HCT116 (cell line): ENCODE data around the gene ELANE. TPM values are rescaled to one million over a fixed set of nuclear protein-coding genes. Genes with fewer than 3 reads are reported as not detected.

ENCODE experiments used
- ATAC-seq: fragments of 200-7000 bp; cut with Tn5 transposase; 2 replicates; pipeline ENCODE4 v1.9.1; 2020; ENCODE audit warnings: mild to moderate bottlenecking, moderate library complexity
- BruUV-seq: library from RNA; stranded (reverse); fragments of 400-500 nt; replicated peaks from 2 replicates; lab custom pipeline; 2021; lab: Mats Ljungman, UMichigan
- CTCF ChIA-PET: fragments of 300-600 bp; sonication (Branson Sonifier 250); formaldehyde crosslinking; loops from one replicate; lab custom pipeline; 2021; ENCODE audit warnings: antibody characterized with exemption; lab: Charles Lee
- POLR2A ChIA-PET: fragments of 300-600, 350-600 bp; sonication (Branson Sonifier 250); formaldehyde crosslinking; loops from one replicate; lab custom pipeline; 2021; ENCODE audit warnings: antibody characterized with exemption; lab: Charles Lee
- RAD21 ChIA-PET, 2 experiments: fragments of 300-600 bp; sonication (Branson Sonifier 250); formaldehyde crosslinking; loops; one replicate each; lab custom pipeline; 2023; ENCODE audit warnings: low total read pairs in 2 of 2; ENCODE audit not compliant: uncharacterized antibody in 2 of 2, unreplicated experiment in 2 of 2, low non-redundant PET in 1 of 2; lab: Charles Lee
- DNase-seq: peaks from one replicate; pipeline ENCODE4 v3.0.0-alpha.2; 2010; ENCODE audit warnings: low read depth, low spot score
- H2AFZ ChIP-seq: fragments of 200-600 bp; shearing (Covaris generic), sonication (generic); 2 replicates; pipeline ENCODE4 v1.6.1; 2017; ENCODE audit warnings: low read depth, mixed run types, mixed read lengths, antibody characterized with exemption, low read length; ENCODE audit not compliant: poor library complexity, severe bottlenecking
- H3K27ac ChIP-seq: 2 replicates; pipeline ENCODE4 v1.5.1; 2012; ENCODE audit warnings: low read depth, low read length
- H3K27me3 ChIP-seq: fragments of 200-600 bp; sonication (generic); 2 replicates; pipeline ENCODE4 v1.6.1; 2016; ENCODE audit warnings: mixed run types, low read length, mixed read lengths; ENCODE audit not compliant: insufficient read depth
- H3K36me3 ChIP-seq, 2 experiments: fragments of 200-500 bp in 1 of 2; fragments of 200-600 bp in 1 of 2; sonication (Bioruptor generic) in 1 of 2; sonication (generic) in 1 of 2; 2 replicates each; pipeline versions ENCODE4 v1.5.1 to v1.6.1; 2014 to 2016; ENCODE audit warnings: low read length in 2 of 2, inconsistent platforms in 1 of 2, mixed read lengths in 1 of 2, mixed run types in 1 of 2; ENCODE audit not compliant: insufficient read depth in 2 of 2, control insufficient read depth in 1 of 2
- H3K4me1 ChIP-seq, 2 experiments: fragments of 200-600 bp in 1 of 2; sonication (generic) in 1 of 2; 2 replicates each; pipeline versions ENCODE4 v1.5.1 to v1.6.1; 2012 to 2017; ENCODE audit warnings: low read length in 2 of 2, inconsistent platforms in 1 of 2, mild to moderate bottlenecking in 1 of 2, mixed read lengths in 1 of 2, mixed run types in 1 of 2, moderate library complexity in 1 of 2; ENCODE audit not compliant: insufficient read depth in 2 of 2, control insufficient read depth in 1 of 2
- H3K4me2 ChIP-seq: fragments of 200-600 bp; sonication (generic); 2 replicates; pipeline ENCODE4 v1.6.1; 2017; ENCODE audit warnings: mixed run types, low read length, mixed read lengths
- H3K4me3 ChIP-seq, 2 experiments: fragments of 200-600 bp in 1 of 2; sonication (generic) in 1 of 2; replicated peaks in 1 of 2; 2 replicates each; pipeline ENCODE4 v1.5.1; 2011 to 2016; ENCODE audit warnings: low read length in 2 of 2, control low read depth in 1 of 2, low read depth in 1 of 2, mild to moderate bottlenecking in 1 of 2, mixed read lengths in 1 of 2, mixed run types in 1 of 2
- H3K79me2 ChIP-seq: fragments of 200-600 bp; sonication (generic); 2 replicates; pipeline ENCODE4 v1.6.1; 2017; ENCODE audit warnings: mild to moderate bottlenecking, mixed run types, low read length, moderate library complexity, mixed read lengths; ENCODE audit not compliant: insufficient read depth
- H3K9ac ChIP-seq: fragments of 200-600 bp; sonication (generic); 2 replicates; pipeline ENCODE4 v1.6.1; 2016; ENCODE audit warnings: low read length, mixed read lengths
- H3K9me2 ChIP-seq: fragments of 200-600 bp; sonication (generic), shearing (Covaris generic); 2 replicates; pipeline ENCODE4 v1.6.1; 2017; ENCODE audit warnings: mixed run types, mild to moderate bottlenecking, moderate library complexity; ENCODE audit not compliant: insufficient read depth
- H3K9me3 ChIP-seq, 2 experiments: fragments of 200-500 bp in 1 of 2; fragments of 200-600 bp in 1 of 2; sonication (Bioruptor generic) in 1 of 2; sonication (generic) in 1 of 2; 2 replicates each; pipeline ENCODE4 v1.6.1; 2014 to 2017; ENCODE audit warnings: low read length in 2 of 2, mixed read lengths in 2 of 2, inconsistent platforms in 1 of 2, low read depth in 1 of 2, mild to moderate bottlenecking in 1 of 2, mixed run types in 1 of 2, moderate library complexity in 1 of 2; ENCODE audit not compliant: control insufficient read depth in 1 of 2, insufficient read depth in 1 of 2
- H4K20me1 ChIP-seq: fragments of 200-600 bp; sonication (generic), shearing (Covaris generic); 2 replicates; pipeline ENCODE4 v1.6.1; 2017; ENCODE audit warnings: mixed run types, mild to moderate bottlenecking, moderate library complexity; ENCODE audit not compliant: insufficient read depth
- CBX3 ChIP-seq: IDR thresholded peaks from 2 replicates; pipeline ENCODE4 v1.6.1; 2012; ENCODE audit warnings: low read depth
- CEBPB ChIP-seq: IDR thresholded peaks from 2 replicates; pipeline ENCODE4 v1.6.1; 2012; ENCODE audit warnings: low read depth
- ELF1 ChIP-seq: IDR thresholded peaks from 2 replicates; pipeline ENCODE4 v1.6.1; 2012; ENCODE audit warnings: low read depth, borderline replicate concordance
- EZH2 ChIP-seq: fragments of 200-600 bp; sonication (generic); IDR thresholded peaks from 2 replicates; pipeline ENCODE4 v1.6.1; 2017; ENCODE audit warnings: antibody characterized with exemption, mixed run types
- EZH2phosphoT487 ChIP-seq: fragments of 200-600 bp; IDR thresholded peaks from 2 replicates; pipeline ENCODE4 v1.6.1; 2018; ENCODE audit warnings: antibody characterized with exemption, borderline replicate concordance
- FOSL1 ChIP-seq: IDR thresholded peaks from 2 replicates; pipeline ENCODE4 v1.6.1; 2012; ENCODE audit warnings: low read depth
- JUND ChIP-seq: IDR thresholded peaks from 2 replicates; pipeline ENCODE4 v1.6.1; 2012
- POLR2A ChIP-seq: IDR thresholded peaks from 2 replicates; pipeline ENCODE4 v1.7.0; 2011; ENCODE audit warnings: borderline replicate concordance; ENCODE audit not compliant: insufficient read depth, insufficient read length; ENCODE audit errors: extremely low read depth
- POLR2AphosphoS5 ChIP-seq: IDR thresholded peaks from 2 replicates; pipeline ENCODE4 v1.6.1; 2011; ENCODE audit warnings: mild to moderate bottlenecking, low read depth, low read length, moderate library complexity
- SIN3A ChIP-seq: IDR thresholded peaks from 2 replicates; pipeline ENCODE4 v1.6.1; 2012; ENCODE audit warnings: low read depth
- SP1 ChIP-seq: IDR thresholded peaks from 2 replicates; pipeline ENCODE4 v1.6.1; 2012; ENCODE audit warnings: low read depth
- SRF ChIP-seq: IDR thresholded peaks from 2 replicates; pipeline ENCODE4 v1.6.1; 2012; ENCODE audit warnings: low read depth
- TCF7L2 ChIP-seq: IDR thresholded peaks from 2 replicates; pipeline ENCODE4 v1.7.0; 2011; ENCODE audit warnings: borderline replicate concordance, inconsistent platforms; ENCODE audit not compliant: insufficient read depth, insufficient read length; ENCODE audit errors: extremely low read depth
- YY1 ChIP-seq: IDR thresholded peaks from 2 replicates; pipeline ENCODE4 v1.6.1; 2011; ENCODE audit warnings: low read length, low read depth, moderate library complexity, mild to moderate bottlenecking; ENCODE audit not compliant: insufficient replicate concordance; ENCODE audit errors: extremely low read depth
- ZFX ChIP-seq: fragments of 450-650 bp; IDR thresholded peaks from 2 replicates; pipeline ENCODE4 v1.6.1; 2017
- ZNF274 ChIP-seq: fragments of 200-500 bp; sonication (Bioruptor generic); IDR thresholded peaks from 2 replicates; pipeline ENCODE4 v1.6.1; 2014; ENCODE audit warnings: mild to moderate bottlenecking, low read depth, low read length, inconsistent platforms
- intact Hi-C: fragments of 100-400 bp; cut with micrococcal nuclease; formaldehyde crosslinking; loops from 2 replicates; pipeline ENCODE4 v1.10.0; 2022
- total RNA-seq: library from RNA; stranded (reverse); gene quantifications from one replicate; pipeline ENCODE4 v1.2.1, GENCODE V29; 2021; ENCODE audit not compliant: unreplicated experiment
- TF ChIP-seq, protein P1 (sequence below): IDR thresholded peaks from 2 replicates; pipeline ENCODE4 v1.6.1; 2012; ENCODE audit warnings: low read depth
- TF ChIP-seq, protein P2 (sequence below): IDR thresholded peaks from 2 replicates; pipeline ENCODE4 v1.6.1; 2011; ENCODE audit warnings: mild to moderate bottlenecking, low read length, moderate library complexity; ENCODE audit not compliant: insufficient replicate concordance; ENCODE audit errors: extremely low read depth
- TF ChIP-seq, protein P3 (sequence below): IDR thresholded peaks from 2 replicates; pipeline ENCODE4 v1.6.1; 2012

The ELANE gene
- total RNA-seq, 1 experiment from 2014 or later = not detected

DNA sequence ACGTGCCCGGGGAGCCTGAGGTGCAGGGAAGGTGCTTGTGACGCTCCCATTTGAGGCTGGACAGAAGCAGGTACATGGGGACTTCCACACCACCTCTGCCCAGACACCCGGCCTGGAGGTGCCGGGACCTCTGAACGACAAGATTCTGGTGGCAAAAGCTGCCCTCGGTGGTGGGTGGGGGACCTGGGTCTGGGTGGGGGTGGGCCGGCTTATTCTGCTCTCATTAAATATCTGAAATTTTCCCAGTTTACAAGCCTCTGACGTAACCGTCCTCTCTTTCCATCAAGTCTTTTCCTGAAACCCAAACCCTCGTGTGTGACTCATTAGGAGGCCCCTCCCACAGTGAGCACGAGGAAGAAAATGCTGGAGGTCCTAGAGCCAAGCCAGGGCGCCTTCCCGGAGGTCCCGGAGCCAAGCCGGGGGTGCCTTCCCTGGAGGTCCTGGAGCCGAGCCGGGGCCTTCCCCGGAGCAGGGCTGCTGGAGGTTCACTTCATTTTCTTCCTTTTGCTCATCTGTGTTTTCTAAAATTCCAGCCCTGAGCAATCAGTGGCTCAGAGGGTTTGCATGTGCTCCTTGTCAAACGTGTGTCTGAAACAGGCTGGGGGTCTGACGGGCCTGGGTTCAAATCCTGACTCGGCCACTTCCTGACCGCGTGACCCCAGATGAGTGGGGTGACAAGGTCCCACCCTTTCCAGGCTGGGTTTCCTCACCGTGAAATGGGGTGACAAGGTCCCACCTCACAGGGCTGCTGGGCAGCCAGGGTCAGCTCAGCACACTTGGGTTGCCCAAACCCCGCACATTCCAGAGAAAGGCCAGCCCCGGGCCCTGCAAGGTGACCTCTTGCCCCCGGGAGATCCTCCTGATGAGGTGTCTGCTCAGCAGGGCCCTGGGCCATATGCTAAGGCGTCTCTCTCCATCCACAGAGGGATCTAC is 17.4 kb downstream of the ELANE start:
- no peak for TF ChIP-seq ELF1
- TF ChIP-seq, protein P1, sequence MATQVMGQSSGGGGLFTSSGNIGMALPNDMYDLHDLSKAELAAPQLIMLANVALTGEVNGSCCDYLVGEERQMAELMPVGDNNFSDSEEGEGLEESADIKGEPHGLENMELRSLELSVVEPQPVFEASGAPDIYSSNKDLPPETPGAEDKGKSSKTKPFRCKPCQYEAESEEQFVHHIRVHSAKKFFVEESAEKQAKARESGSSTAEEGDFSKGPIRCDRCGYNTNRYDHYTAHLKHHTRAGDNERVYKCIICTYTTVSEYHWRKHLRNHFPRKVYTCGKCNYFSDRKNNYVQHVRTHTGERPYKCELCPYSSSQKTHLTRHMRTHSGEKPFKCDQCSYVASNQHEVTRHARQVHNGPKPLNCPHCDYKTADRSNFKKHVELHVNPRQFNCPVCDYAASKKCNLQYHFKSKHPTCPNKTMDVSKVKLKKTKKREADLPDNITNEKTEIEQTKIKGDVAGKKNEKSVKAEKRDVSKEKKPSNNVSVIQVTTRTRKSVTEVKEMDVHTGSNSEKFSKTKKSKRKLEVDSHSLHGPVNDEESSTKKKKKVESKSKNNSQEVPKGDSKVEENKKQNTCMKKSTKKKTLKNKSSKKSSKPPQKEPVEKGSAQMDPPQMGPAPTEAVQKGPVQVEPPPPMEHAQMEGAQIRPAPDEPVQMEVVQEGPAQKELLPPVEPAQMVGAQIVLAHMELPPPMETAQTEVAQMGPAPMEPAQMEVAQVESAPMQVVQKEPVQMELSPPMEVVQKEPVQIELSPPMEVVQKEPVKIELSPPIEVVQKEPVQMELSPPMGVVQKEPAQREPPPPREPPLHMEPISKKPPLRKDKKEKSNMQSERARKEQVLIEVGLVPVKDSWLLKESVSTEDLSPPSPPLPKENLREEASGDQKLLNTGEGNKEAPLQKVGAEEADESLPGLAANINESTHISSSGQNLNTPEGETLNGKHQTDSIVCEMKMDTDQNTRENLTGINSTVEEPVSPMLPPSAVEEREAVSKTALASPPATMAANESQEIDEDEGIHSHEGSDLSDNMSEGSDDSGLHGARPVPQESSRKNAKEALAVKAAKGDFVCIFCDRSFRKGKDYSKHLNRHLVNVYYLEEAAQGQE = no peak
- no peak for TF ChIP-seq POLR2A
- TF ChIP-seq, protein P2, sequence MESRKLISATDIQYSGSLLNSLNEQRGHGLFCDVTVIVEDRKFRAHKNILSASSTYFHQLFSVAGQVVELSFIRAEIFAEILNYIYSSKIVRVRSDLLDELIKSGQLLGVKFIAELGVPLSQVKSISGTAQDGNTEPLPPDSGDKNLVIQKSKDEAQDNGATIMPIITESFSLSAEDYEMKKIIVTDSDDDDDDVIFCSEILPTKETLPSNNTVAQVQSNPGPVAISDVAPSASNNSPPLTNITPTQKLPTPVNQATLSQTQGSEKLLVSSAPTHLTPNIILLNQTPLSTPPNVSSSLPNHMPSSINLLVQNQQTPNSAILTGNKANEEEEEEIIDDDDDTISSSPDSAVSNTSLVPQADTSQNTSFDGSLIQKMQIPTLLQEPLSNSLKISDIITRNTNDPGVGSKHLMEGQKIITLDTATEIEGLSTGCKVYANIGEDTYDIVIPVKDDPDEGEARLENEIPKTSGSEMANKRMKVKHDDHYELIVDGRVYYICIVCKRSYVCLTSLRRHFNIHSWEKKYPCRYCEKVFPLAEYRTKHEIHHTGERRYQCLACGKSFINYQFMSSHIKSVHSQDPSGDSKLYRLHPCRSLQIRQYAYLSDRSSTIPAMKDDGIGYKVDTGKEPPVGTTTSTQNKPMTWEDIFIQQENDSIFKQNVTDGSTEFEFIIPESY = no peak
- TF ChIP-seq YY1 = no peak
- TF ChIP-seq SP1 = peak; percentile 45; the same call in 1 of the 2 replicates
- no peak for TF ChIP-seq CEBPB
- TF ChIP-seq, protein P3, sequence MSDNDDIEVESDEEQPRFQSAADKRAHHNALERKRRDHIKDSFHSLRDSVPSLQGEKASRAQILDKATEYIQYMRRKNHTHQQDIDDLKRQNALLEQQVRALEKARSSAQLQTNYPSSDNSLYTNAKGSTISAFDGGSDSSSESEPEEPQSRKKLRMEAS = peak; percentile 84
- TF ChIP-seq FOSL1 = no peak; the same call in 1 of the 2 replicates
- TF ChIP-seq CBX3 = no peak
- no peak for TF ChIP-seq EZH2phosphoT487
- no peak for TF ChIP-seq EZH2
- no peak for TF ChIP-seq SRF
- TF ChIP-seq ZNF274 = no peak
- TF ChIP-seq SIN3A = no peak
- no peak for TF ChIP-seq ZFX
- peak; percentile 53 for TF ChIP-seq JUND
- no peak for TF ChIP-seq TCF7L2
- TF ChIP-seq POLR2AphosphoS5 = peak; percentile 37; the same call in 1 of the 2 replicates
- Histone ChIP-seq H3K79me2 (no peaks in the 10 kb centered on the region), H3K4me3 (no peak overlapping the region), H3K27me3 (no peaks in the 10 kb centered on the region), H3K4me2 (peak overlapping the region; percentile 53), H3K27ac (peak overlapping the region; percentile 79), H3K36me3 (peaks cover 5 to 15% of the 10 kb centered on the region in 2 experiments; a peak in 2 of 4 replicates), H2AFZ (no peak overlapping the region), H3K9me2 (no peaks in the 10 kb centered on the region), H3K4me1 (peaks cover 19 to 36% of the 10 kb centered on the region in 2 experiments), H3K9ac (peak overlapping the region; percentile 62), H3K9me3 (no peaks in the 10 kb centered on the region), H4K20me1 (no peaks in the 10 kb centered on the region)
- ChIA-PET POLR2A (no interaction called here), RAD21 (no interaction called here), CTCF (no interaction called here)
- DNase-seq (peak; percentile 63), ATAC-seq (peak; percentile 40)
- no TSS peak for BruUV-seq
- intact Hi-C loops = no loop called here
